NCI-H1048 (cell line): Measurements from ENCODE around the gene ANKRD65.
"Not testable (repeated sequence)": the region's sequence is repeated elsewhere in the genome, so short reads cannot be mapped to it uniquely, and the experiment has no call there.

Experiments
- DNase-seq: peaks from one replicate; lab custom pipeline; 2025; lab: John Stamatoyannopoulos, UW

Gene ANKRD65

GRCh38 chr1:1370094-1370493 lies 51.0 kb downstream of the ANKRD65 start:
- not testable (repeated sequence) for DNase-seq
